HT1080 (cell line): Measurements from ENCODE around the gene TRPM4. TPM values are rescaled to one million over a fixed set of nuclear protein-coding genes. Genes with fewer than 3 reads are reported as not detected.
"Not testable (repeated sequence)": the region's sequence is repeated elsewhere in the genome, so short reads cannot be mapped to it uniquely, and the experiment has no call there.

Experiments used
- DNase-seq: peaks from one replicate; pipeline ENCODE4 v3.0.0-alpha.2; 2015; ENCODE audit warnings: low read depth
- total RNA-seq: library from RNA; depleted of rRNA; stranded (reverse); fragments of >200 nt; shearing (Covaris generic); gene quantifications from 2 replicates; pipeline ENCODE4 v1.2.3, GENCODE V29; 2014

The TRPM4 gene
- total RNA-seq, 1 experiment from 2014 or later: 8.6 TPM

DNA sequence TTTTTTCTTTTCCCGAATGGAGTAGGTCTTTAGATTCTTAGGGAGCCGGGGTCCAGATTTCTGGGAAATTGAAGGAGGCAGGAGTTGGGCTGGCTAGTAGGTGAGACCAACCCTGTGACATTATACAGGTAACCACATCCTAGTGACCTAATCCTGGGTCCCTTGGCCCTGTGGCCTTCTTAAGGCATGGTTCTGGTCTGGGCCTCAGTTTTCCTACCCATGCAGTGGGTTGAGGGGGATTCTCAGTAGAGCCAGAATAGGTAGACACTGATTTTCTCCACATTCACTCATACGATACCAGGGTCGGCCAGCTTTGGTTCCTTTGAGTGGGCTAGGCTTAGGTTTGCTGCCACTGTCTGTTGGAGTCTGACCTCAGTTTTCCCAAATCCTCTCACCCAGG lies 31.0 kb upstream of the TRPM4 start:
- no peak for DNase-seq

DNA sequence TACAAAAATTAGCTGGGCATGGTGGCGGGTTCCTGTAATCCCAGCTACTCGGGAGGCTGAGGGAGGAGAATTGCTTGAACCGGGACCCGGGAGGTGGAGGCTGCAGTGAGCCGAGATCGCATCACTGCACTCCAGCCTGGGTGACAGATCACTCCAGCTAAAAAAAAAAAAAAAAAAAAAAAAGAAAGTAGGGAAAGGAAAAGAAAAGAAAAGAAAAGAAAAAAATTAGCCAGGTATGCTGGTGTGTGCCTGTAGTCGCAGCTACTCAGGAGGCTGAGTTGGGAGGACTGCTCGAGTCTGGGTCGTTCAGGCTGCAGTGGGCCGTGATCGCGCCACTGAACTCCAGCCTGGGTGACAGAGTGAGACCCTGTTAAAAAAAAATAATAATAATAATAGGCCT lies 30.4 kb upstream of the TRPM4 start:
- not testable (repeated sequence) for DNase-seq

DNA sequence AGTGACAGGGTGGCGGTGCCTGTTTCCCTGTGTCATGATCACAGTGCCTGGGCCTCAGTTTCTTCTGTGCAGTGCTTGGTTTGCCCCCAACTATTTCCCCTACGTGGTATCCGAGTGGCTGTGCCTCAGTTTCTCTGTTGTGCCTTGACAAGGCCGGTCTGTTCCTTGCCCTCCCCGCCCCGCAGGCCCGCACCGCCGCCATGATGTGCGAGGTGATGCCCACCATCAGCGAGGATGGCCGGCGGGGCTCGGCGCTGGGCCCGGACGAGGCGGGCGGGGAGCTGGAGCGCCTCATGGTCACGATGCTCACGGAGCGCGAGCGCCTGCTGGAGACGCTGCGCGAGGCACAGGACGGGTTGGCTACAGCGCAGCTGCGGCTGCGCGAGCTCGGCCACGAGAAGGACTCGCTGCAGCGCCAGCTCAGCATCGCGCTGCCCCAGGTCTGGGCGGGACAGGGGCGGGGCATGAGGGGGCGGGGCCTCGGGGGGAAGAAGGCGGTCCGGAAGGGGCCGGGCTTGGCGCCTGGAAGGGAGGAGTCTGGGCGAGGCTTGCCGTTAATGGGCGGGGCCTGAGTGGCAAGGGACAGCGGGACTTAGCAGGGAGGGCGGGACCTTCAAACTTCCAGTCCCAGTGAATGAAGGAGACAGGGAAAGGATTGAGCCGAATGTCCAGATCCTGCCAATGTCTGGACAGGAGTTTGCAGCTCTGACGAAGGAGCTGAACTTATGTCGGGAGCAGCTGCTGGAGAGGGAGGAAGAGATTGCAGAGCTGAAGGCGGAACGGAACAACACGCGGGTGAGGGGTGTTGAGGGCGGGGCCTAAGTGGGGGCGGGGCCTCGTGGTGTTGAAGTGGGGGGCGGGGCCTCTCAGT lies 29.7 kb upstream of the TRPM4 start:
- peak; percentile 85 for DNase-seq

DNA sequence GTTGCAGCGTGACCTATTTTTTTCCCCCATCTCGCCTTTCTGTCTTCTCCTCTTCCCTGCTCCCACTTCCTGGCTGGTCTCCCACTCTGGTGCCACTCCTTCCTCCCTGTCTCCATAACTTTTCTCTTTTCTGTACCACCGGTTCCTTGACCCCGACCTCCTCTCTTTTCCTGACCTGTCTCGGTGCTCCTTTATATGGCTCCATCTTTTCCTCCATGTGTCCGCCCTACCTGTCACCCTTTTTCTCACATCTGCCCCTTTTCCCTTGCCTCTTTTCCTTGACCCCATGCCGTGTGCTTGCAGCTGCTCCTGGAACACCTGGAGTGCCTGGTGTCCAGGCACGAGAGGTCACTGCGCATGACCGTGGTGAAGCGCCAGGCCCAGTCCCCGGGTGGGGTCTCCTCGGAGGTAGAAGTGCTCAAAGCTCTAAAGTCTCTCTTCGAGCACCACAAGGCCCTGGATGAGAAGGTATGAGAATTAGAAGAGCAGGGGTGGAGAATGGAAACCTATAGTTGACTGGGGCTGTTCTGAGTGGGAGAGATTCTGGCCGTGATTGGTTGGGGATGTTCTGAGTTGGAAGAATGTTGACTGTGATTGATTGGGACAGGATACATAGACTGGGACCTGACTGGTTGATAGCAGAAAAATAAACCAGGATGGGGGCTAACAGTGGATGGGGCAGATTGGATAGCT lies 28.9 kb upstream of the TRPM4 start:
- no peak for DNase-seq

DNA sequence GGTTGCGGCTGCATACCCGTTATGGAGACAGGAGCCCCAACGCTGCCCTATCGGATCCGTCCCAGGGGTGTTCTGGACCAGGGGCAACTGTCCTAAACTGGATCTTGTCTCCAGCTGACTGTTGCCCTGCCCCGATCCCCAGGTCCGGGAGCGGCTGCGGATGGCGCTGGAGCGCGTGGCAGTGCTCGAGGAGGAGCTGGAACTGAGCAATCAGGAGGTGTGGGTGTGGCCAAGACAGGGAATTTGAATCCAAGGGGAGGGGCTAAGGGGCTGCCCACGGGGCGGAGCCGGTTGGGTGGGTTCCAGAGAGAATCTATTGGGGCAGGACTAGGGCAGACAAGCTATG lies 28.4 kb upstream of the TRPM4 start:
- DNase-seq: no peak

DNA sequence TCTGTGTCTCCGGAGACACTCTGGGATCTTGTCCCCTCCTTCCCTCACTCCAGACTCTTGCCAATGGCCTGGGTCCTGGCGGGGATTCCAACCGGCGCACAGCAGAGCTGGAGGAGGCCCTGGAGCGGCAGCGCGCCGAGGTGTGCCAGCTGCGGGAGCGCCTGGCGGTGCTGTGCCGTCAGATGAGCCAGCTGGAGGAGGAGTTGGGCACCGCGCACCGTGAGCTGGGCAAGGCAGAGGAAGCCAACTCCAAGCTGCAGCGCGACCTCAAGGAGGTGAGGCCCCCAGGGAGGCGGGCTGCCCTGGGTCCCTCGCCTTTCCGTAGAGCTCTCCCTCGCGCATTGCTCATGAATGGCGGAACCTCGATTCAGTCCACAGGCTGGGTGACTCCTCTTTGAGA lies 27.3 kb upstream of the TRPM4 start:
- DNase-seq: no peak

DNA sequence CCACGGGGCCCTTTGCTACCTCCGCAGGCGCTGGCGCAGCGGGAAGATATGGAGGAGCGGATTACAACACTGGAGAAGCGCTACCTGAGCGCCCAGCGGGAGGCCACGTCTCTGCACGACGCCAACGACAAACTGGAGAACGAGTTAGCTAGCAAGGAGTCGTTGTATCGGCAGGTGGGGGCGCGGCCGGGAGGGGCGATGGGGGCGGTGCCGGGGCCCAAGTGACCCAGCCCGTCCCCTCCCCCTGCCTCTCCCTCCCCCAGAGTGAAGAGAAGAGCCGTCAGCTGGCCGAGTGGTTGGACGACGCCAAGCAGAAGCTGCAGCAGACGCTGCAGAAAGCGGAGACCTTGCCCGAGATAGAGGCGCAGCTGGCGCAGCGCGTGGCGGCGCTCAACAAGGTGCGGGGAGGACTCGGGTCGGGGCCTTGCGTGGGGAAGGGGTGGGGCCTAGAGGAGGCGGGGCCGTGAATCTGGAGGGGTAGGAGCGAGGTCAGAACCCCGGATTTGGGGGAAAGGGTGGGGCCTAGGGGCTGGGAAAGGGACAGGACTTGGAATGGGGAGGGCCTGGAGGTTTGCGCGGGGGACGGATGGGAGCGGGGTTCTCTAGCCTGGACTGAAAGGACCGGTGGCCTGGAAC lies 24.5 kb upstream of the TRPM4 start:
- no peak for DNase-seq

DNA sequence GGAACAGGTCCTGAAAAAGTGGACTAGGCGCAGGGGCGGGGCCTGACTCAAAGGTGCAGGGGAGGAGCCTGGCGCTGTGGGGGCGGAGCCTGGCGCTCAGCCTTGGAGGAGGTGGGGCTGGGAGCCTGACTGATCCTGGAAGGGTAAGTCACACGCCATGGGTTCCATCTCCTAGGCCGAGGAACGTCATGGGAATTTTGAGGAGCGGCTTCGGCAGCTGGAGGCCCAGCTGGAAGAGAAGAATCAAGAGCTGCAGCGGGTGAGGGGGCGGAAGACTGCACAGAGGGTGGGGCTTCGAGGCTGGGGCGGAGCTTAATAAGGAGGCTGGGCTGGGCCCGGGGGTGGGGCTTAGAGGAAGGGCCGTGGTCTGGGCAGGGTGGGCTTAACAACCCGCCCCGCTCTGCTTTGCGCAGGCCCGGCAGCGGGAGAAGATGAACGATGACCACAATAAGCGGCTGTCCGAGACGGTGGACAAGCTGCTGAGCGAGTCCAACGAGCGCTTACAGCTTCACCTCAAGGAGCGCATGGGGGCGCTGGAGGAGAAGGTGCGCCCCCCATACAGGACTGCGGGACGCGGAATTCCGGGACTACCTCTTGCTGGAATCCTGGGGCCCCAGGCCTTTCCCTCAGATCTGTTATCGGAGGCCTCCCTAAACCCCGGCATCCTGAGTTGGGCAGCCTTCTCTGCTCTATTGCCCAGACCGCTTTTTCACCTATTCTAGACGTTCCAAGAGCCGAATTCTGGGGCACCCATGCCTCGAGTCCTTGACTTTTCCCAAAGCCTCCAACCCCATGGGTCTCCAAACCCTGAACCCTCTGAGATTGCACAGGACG lies 23.8 kb upstream of the TRPM4 start:
- no peak for DNase-seq

DNA sequence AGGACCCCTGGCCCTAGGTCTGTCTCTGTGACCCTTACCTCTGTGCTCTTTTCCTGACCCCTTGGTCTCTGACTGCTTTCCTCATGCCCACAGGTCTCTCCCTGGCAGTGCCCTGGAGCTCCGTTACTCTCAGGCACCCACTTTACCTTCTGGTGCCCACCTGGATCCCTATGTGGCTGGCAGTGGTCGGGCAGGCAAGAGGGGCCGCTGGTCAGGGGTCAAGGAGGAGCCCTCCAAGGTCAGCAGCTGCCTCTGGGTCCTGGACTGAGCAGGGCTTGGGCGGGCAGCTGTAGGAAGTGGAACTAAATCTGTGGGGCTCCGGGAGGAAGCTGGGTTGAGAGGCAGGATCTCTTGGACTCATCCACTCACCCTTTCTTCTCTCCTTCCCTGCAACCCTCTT lies 21.9 kb upstream of the TRPM4 start:
- DNase-seq: no peak

DNA sequence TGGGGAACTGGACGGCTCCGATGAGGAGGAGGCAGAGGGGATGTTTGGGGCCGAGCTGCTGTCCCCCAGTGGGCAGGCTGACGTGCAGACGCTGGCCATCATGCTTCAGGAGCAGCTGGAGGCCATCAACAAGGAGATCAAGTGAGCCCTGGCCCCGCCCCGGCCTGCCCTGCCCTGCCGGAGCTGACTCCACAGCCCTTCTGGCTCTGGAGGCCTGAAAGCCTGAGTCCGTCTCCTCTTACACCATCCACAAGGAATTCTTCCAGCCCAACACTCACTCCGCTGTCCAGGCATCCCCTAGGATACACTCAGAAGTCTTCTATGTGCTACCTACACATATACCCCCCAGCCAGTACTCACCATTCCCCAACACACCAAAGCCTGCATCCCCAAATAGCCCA lies 20.8 kb upstream of the TRPM4 start:
- no peak for DNase-seq

DNA sequence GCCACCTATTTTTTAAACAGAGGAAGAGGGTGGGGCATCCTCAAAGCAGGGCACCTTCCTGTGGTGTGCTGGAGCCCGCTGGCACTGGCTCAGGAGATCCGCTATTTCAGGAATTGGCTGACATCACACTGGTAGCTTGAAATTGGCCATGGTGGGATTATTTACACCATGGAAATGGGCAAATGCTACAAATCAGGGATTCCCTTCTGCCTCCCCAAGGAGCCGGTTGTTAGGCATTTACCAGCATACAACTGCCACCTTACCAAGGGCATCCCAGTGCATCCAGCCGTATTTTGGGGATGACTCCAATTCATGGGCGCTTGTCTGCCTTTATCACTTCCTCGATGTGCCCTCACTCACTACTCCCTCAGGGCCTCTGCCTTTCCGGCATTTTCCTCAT lies 16.6 kb upstream of the TRPM4 start:
- DNase-seq: no peak

DNA sequence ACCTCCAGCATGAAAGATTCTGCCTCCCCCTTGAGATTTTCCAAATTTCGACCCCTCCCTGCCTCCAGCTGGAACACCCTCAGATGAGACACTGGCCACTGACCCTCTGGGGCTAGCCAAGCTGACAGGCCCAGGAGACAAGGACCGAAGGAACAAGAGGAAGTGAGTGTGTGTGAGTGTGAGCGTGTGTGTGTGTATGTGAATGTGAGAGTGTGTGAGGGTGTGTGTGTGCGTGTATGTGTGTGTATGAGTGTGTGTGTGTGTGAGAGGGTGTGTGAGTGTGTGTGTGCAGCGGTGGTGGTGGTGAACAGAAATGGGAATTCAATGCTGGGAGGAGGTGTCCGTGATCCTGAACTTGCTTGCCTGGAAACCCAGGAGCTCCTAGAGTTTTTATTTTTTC lies 16.2 kb upstream of the TRPM4 start:
- DNase-seq: no peak

DNA sequence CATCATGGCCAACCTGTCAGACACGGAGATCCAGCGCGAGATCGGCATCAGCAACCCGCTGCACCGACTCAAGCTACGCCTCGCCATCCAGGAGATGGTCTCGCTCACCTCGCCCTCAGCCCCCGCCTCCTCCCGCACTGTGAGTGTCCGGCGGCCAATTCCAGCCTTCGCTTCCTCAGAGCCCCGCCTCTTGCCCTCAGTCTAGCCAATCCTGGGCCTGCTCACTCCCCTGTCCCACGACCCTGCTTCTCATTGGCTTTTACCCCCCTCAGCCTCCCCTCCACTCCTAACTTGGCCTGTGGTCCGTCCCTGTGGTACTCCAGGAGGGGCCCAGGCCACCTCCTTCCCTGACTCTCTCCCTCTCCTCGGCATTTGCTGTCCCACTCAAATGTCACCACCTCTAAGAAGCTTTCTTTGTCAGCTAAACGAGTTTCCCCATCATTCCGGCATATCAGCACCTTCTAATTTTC lies 14.7 kb upstream of the TRPM4 start:
- DNase-seq: peak; percentile 76

DNA sequence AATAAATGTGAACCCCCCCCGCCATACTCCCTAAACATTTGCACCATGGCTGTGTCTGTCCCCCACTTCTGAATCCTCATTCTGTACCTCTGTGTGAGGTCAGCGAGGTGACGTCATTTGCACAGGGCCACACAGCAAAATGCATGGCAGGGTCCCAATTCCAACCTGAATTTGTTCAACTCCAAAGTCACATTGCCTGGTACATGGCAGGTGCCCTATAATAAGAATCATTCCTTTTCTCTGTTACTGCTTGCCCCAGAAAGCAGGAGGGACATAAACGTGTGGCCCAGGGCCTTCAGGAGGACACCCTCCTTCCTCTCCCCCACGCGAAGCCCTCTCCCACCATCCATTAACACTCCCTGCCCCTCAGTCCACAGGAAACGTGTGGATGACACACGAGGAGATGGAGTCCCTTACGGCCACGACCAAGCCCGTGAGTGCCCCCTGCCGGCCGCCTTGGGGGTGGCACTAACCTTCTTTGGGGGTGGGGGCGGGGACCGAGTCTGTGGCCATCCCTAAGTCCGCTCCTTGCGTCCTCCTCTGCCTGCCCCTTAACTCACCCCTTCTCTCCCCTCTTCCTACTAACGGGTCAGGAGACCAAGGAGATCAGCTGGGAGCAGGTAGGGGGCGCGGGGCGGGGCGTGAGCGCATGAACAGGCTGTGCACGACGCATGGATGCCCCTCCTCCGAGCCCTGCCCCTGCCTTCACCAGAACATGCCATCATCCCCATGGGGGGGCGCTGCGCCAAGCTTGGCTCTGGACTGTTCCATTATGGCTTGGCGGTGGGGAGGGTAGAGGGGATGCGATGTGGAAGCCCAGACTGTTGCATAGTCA lies 11.8 kb upstream of the TRPM4 start:
- peak; percentile 64 for DNase-seq

DNA sequence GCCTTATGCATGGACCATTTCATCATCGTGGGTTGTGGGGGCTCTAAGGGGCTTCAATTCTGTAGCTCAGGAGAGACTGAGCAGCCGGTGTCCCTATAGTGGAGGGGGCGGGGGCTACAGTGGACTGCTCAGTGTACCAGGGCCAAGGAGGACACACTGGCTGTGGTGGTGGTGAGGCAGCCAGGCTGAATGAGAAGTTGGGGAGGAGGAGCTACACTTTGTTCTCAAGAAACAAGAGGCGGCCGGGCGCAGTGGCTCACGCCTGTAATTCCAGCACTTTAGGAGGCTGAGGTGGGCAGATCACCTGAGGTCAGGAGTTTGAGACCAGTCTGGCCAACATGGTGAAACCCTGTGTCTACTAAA lies 11.2 kb upstream of the TRPM4 start:
- DNase-seq: not testable (repeated sequence)

DNA sequence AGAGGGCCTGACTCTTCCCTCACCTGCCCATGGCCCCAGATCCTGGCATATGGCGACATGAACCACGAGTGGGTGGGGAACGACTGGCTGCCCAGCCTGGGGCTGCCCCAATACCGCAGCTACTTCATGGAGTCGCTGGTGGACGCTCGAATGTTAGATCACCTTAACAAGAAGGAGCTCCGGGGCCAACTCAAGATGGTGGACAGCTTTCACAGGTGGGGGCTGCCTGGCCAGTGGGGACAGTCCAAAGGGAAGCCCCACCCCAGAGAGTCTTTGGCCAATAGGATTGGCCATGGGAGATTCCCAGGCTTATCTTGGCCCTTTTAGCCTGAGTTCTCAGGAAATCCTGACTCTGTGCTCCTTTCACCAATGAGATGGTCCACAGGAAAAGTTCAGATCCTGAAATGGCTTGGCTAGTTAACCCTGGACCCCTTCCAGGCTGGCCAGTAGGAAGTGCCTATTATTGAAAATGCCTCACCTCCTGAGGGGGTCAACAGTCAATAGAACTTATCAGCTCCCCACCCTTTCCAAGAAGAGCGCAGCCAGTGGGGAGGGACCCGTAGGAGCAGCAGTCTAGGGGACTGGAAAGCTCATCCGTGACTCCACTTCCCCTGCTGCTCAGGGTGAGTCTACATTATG lies 9.4 kb upstream of the TRPM4 start:
- no peak for DNase-seq

DNA sequence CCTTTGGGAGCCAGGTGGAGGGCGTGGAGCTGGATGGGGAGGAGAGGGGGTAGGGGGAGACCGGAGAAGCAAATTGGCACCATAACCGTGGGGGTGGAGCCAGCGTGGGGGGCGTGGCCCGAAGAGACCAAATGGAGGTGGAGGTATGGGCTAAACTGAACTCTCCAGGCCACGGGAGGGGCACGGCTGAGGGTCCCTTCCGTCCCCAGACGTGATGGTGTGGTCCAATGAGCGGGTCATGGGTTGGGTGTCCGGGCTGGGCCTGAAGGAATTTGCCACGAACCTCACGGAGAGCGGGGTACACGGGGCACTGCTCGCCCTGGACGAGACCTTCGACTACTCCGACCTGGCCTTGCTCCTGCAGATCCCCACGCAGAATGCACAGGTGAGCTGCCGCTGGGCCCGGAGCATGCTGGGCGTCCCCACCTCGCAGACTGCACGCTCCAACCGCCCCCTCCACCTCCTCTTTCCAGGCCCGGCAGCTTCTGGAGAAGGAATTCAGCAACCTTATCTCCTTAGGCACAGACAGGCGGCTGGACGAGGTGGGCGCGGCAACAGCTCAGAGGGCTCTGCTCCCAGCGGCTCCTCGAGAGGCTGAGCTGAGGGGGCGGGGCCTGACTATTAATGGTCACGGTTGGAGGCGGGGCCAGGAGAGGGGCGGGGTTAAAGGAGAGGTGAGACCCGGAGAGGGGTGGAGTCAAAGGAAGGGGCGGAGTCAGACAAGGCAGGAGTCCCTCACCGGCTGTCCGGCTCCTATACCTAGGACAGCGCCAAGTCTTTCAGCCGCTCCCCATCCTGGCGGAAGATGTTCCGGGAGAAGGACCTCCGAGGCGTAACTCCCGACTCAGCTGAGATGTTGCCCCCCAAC lies 8.6 kb upstream of the TRPM4 start:
- peak; percentile 79 for DNase-seq

DNA sequence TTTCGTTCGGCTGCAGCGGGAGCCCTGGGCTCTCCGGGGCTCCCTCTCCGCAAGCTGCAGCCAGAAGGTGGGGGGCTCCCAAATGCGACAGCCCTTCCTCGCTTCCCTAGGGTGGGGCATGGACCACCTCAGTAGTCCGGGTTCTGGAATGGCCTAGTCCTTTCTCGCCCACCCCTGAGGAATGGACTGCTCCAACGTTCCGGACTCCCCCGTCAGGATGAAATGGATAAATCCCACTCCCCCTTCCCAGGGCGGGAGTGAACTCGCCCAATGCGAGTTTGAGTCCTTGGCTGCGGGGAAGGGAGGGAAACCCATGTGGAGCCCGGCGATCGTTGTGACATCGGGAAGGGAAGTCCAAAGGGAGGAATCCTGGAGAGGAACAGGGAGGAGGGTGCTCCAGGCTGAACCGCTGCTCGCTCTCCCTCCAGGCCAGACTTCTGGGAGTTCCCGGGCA lies 7.9 kb upstream of the TRPM4 start:
- DNase-seq: peak; percentile 56
